K562 (cell line): ENCODE data around the gene CSNK1D. TPM values are rescaled to one million over a fixed set of nuclear protein-coding genes. Genes with fewer than 3 reads are reported as not detected.

Experiments used
- ATAC-seq: fragments of 200-7000 bp; cut with Tn5 transposase; 3 replicates; pipeline ENCODE4 v1.9.1; 2020; ENCODE audit warnings: moderate library complexity
- BruUV-seq: library from RNA; stranded (reverse); fragments of 400-500 nt; replicated peaks from 2 replicates; lab custom pipeline; 2021; lab: Mats Ljungman, UMichigan
- CTCF ChIA-PET: fragments of 300-600 bp; formaldehyde crosslinking; extraction: SDS; loops from one replicate; lab custom pipeline; 2021; ENCODE audit warnings: low intra/inter-chr PET ratio; lab: Yijun Ruan, JAX
- POLR2A ChIA-PET: fragments of 300-600, 350-650 bp; sonication (Branson Sonifier 250); formaldehyde crosslinking; extraction: SDS; loops from one replicate; lab custom pipeline; 2021; ENCODE audit warnings: antibody characterized with exemption, inconsistent platforms; lab: Yijun Ruan, JAX
- DNase-seq, 4 experiments: peaks; one replicate each; pipeline versions ENCODE4 v3.0.0 to v3.0.0-alpha.2; 2011 to 2018; ENCODE audit warnings: low spot score in 3 of 4, mixed read lengths in 3 of 4; ENCODE audit errors: extremely low read depth in 1 of 4
- FAIRE-seq: peaks from 2 replicates; lab custom pipeline; 2011; peaks lifted over from hg19 to GRCh38; lab: Jason Lieb, UNC
- H2AFZ ChIP-seq: 2 replicates; pipeline ENCODE4 v1.6.0; 2011; ENCODE audit warnings: low read depth, low read length, control low read depth, inconsistent platforms
- H3K27ac ChIP-seq: fragments of 200-600 bp; 3 replicates; pipeline ENCODE4 v1.8.0; 2011; ENCODE audit warnings: low read depth, mild to moderate bottlenecking, control low read depth, inconsistent platforms, low read length, moderate library complexity, mixed read lengths; ENCODE audit errors: extremely low read depth
- H3K27me3 ChIP-seq, 2 experiments: fragments of 300-600 bp in 1 of 2; 2 replicates in 1 of 2; 3 replicates in 1 of 2; pipeline versions ENCODE4 v1.6.0 to v1.8.0; 2011; ENCODE audit warnings: inconsistent platforms in 2 of 2, low read length in 2 of 2, mild to moderate bottlenecking in 1 of 2, mixed read lengths in 1 of 2, moderate library complexity in 1 of 2; ENCODE audit not compliant: control insufficient read depth in 2 of 2, insufficient read depth in 2 of 2
- H3K36me3 ChIP-seq: fragments of 300-600 bp; 3 replicates; pipeline ENCODE4 v1.8.0; 2011; ENCODE audit warnings: mild to moderate bottlenecking, low read length, inconsistent platforms; ENCODE audit not compliant: control insufficient read depth, insufficient read depth
- H3K4me1 ChIP-seq, 2 experiments: fragments of 200-600 bp in 1 of 2; replicated peaks in 1 of 2; 2 replicates in 1 of 2; 3 replicates in 1 of 2; pipeline versions ENCODE4 v1.5.1 to v1.8.0; 2011; ENCODE audit warnings: inconsistent platforms in 2 of 2, low read length in 2 of 2, mild to moderate bottlenecking in 1 of 2, mixed read lengths in 1 of 2, moderate library complexity in 1 of 2; ENCODE audit not compliant: control insufficient read depth in 2 of 2, insufficient read depth in 2 of 2
- H3K4me2 ChIP-seq: 2 replicates; pipeline ENCODE4 v1.6.1; 2011; ENCODE audit warnings: low read length, control low read depth, inconsistent platforms, mixed read lengths; ENCODE audit not compliant: insufficient read depth
- H3K4me3 ChIP-seq: fragments of 200-600 bp; sonication (generic), shearing (Covaris generic); 2 replicates; pipeline ENCODE4 v1.5.1; 2016; ENCODE audit warnings: control low read depth, inconsistent platforms
- H3K79me2 ChIP-seq: fragments of 200-600 bp; 3 replicates; pipeline ENCODE4 v1.8.0; 2011; ENCODE audit warnings: low read length, inconsistent platforms; ENCODE audit not compliant: control insufficient read depth, insufficient read depth
- H3K9ac ChIP-seq, 2 experiments: 2 replicates each; pipeline versions ENCODE4 v1.6.0 to v1.6.1; 2011; ENCODE audit warnings: low read depth in 2 of 2, low read length in 2 of 2, control low read depth in 1 of 2, inconsistent platforms in 1 of 2, mild to moderate bottlenecking in 1 of 2, mixed read lengths in 1 of 2; ENCODE audit not compliant: insufficient read depth in 1 of 2
- H3K9me1 ChIP-seq: one replicate; pipeline ENCODE4 v1.6.0; 2011; ENCODE audit warnings: inconsistent platforms, mild to moderate bottlenecking, low read length, moderate library complexity; ENCODE audit not compliant: control insufficient read depth, insufficient read depth
- H3K9me3 ChIP-seq: replicated peaks from 2 replicates; pipeline ENCODE4 v1.5.1; 2011; ENCODE audit warnings: low read depth, low read length, inconsistent platforms; ENCODE audit not compliant: control insufficient read depth, insufficient read depth
- H4K20me1 ChIP-seq: replicated peaks from 2 replicates; pipeline ENCODE4 v1.6.1; 2011; ENCODE audit warnings: low read length, inconsistent platforms, mixed read lengths; ENCODE audit not compliant: control insufficient read depth, insufficient read depth
- FOXA1 ChIP-seq: fragments of 450-650 bp; IDR thresholded peaks from 2 replicates; pipeline ENCODE4 v1.6.1; 2016; ENCODE audit warnings: mild to moderate bottlenecking, borderline replicate concordance
- FOXA3 ChIP-seq, 2 experiments: fragments of 450-650 bp in 1 of 2; sonication (generic) in 1 of 2; formaldehyde crosslinking; IDR thresholded peaks in 1 of 2; conservative IDR thresholded peaks in 1 of 2; 2 replicates each; pipeline versions ENCODE4 v1.4.0 to v1.8.0; 2020 to 2022; ENCODE audit warnings: mild to moderate bottlenecking in 2 of 2, missing genetic modification reagents in 1 of 2
- GATA2 ChIP-seq: sonication (generic); formaldehyde crosslinking; IDR thresholded peaks from 2 replicates; pipeline ENCODE4 v1.4.0; 2020; ENCODE audit warnings: mild to moderate bottlenecking, missing genetic modification reagents
- ILF3 ChIP-seq: fragments of 450-650 bp; IDR thresholded peaks from 2 replicates; pipeline ENCODE4 v1.6.1; 2018; ENCODE audit warnings: antibody characterized with exemption, mild to moderate bottlenecking, moderate library complexity, borderline replicate concordance
- L3MBTL2 ChIP-seq: fragments of 450-650 bp; IDR thresholded peaks from 2 replicates; pipeline ENCODE4 v1.6.1; 2016; ENCODE audit warnings: mild to moderate bottlenecking, moderate library complexity
- NCOA1 ChIP-seq: fragments of 450-650 bp; IDR thresholded peaks from 2 replicates; pipeline ENCODE4 v1.6.1; 2016; ENCODE audit warnings: low read depth
- NR2C1 ChIP-seq, 2 experiments: fragments of 450-650 bp; IDR thresholded peaks; 2 replicates each; pipeline ENCODE4 v1.6.1; 2017; ENCODE audit warnings: mild to moderate bottlenecking in 2 of 2, antibody characterized with exemption in 1 of 2, inconsistent platforms in 1 of 2, missing compliant biosample characterization in 1 of 2, missing genetic modification characterization in 1 of 2
- POLR3G ChIP-seq: IDR thresholded peaks from 2 replicates; pipeline ENCODE4 v1.6.1; 2011; ENCODE audit not compliant: insufficient read length, insufficient replicate concordance; ENCODE audit errors: extremely low read depth
- SIRT6 ChIP-seq: IDR thresholded peaks from one replicate; pipeline ENCODE4 v1.6.1; 2012; ENCODE audit warnings: low read depth, mild to moderate bottlenecking, control low read depth, inconsistent platforms, low read length, moderate library complexity
- U2AF1 ChIP-seq: fragments of 200-400 bp; formaldehyde crosslinking; optimal IDR thresholded peaks from 2 replicates; pipeline ENCODE3; 2017; ENCODE audit warnings: mild to moderate bottlenecking, low read depth, low read length, moderate library complexity
- VEZF1 ChIP-seq: fragments of 200-800 bp; sonication (Bioruptor generic); IDR thresholded peaks from 2 replicates; pipeline ENCODE4 v1.6.1; 2017; ENCODE audit warnings: missing genetic modification characterization, missing compliant biosample characterization
- ZBTB11 ChIP-seq, 3 experiments: fragments of 200-800 bp in 1 of 3; fragments of 250-450 bp in 1 of 3; fragments of 450-650 bp in 1 of 3; sonication (Bioruptor Pico) in 1 of 3; sonication (Bioruptor generic) in 1 of 3; formaldehyde crosslinking in 1 of 3; IDR thresholded peaks; 2 replicates each; pipeline versions ENCODE4 v1.6.1 to v1.8.0; 2016 to 2022; ENCODE audit warnings: mild to moderate bottlenecking in 2 of 3, missing genetic modification characterization in 2 of 3, missing compliant biosample characterization in 1 of 3, moderate library complexity in 1 of 3
- ZNF212 ChIP-seq: fragments of 450-650 bp; formaldehyde crosslinking; IDR thresholded peaks from 2 replicates; pipeline ENCODE4 v1.4.0; 2020; ENCODE audit warnings: mild to moderate bottlenecking
- WGBS: fragments of 100-300 bp; shearing (Covaris generic); methylation state at CpG from one replicate; pipeline ENCODE4 v1.1.6; 2016; ENCODE audit warnings: low coverage, mixed read lengths; ENCODE audit not compliant: insufficient coverage; ENCODE audit errors: missing lambda C conversion rate; 5-methylcytosine and 5-hydroxymethylcytosine counted together
- in situ Hi-C: fragments of 300-500 bp; cut with MboI; formaldehyde crosslinking; loops from 4 replicates; pipeline ENCODE4 v1.15.0; 2018; ENCODE audit warnings: inconsistent platforms, mixed read lengths
- intact Hi-C: fragments of 100-400 bp; cut with micrococcal nuclease; formaldehyde crosslinking; loops from 2 replicates; pipeline ENCODE4 v1.14.2; 2022
- polyA plus RNA-seq, 8 experiments: library from polyadenylated mRNA; depleted of rRNA in 4 of 8; stranded (reverse) in 5 of 8; unstranded in 3 of 8; fragments of >200 nt; fragmentation: Nextera tagmentation in 2 of 8; fragmentation: Illumina TruSeq in 1 of 8; extraction: Ambion mirVana in 2 of 8; extraction: Trizol in 1 of 8; gene quantifications; 2 replicates each; pipeline versions ENCODE4 v1.2.1 to v1.2.3, GENCODE V29; 2011 to 2014; ENCODE audit warnings: inconsistent platforms in 1 of 8, missing spikeins in 1 of 8
- total RNA-seq, 7 experiments: library from RNA; depleted of rRNA in 6 of 7; stranded (reverse); fragments of >200 nt in 6 of 7; fragmentation: Illumina TruSeq in 2 of 7; extraction: Trizol in 2 of 7; gene quantifications; 2 replicates each; pipeline versions ENCODE4 v1.2.1 to v1.2.3, GENCODE V29; 2011 to 2021; ENCODE audit warnings: low replicate concordance in 1 of 7

The CSNK1D gene
- total and polyA plus RNA-seq, 9 of the 15 experiments (the other 6 are each of a cell fraction or from before 2014, with no cell fraction given) = 6.5 to 133 (median 41.3) TPM

GRCh38 chr17:82309656-82310570, 36.4 kb upstream of the CSNK1D start (continued):
- no peak for TF ChIP-seq GATA2 (CRISPR knock-in tag)

GRCh38 chr17:82305727-82306300, 32.3 kb upstream of the CSNK1D start:
- Histone ChIP-seq H3K9me3 (no peaks in the 10 kb centered on the region), H3K27ac (no peak overlapping the region), H3K9ac (peak overlapping the region in 1 of 2 experiments; percentile 56; a peak in 1 of 4 replicates), H4K20me1 (no peaks in the 10 kb centered on the region), H3K4me2 (no peak overlapping the region), H2AFZ (no peak overlapping the region), H3K4me3 (no peak overlapping the region), H3K79me2 (no peaks in the 10 kb centered on the region), H3K36me3 (no peaks in the 10 kb centered on the region), H3K27me3 (no peaks in the 10 kb centered on the region), H3K9me1 (no peaks in the 10 kb centered on the region), H3K4me1 (peaks cover 41 to 71% of the 10 kb centered on the region in 2 experiments)
- FAIRE-seq = peak; percentile 11
- CTCF ChIA-PET = no interaction called here
- DNase-seq = no peak
- no peak for ATAC-seq
- intact Hi-C loops = no loop called here
- POLR2A ChIA-PET = interaction anchor here (1.2 to 1.3 kb wide), 2 partner anchors 13 kb away, joined by 3 to 4 read pairs; no protein-coding TSS in a partner anchor
- no TSS peak for BruUV-seq
- in situ Hi-C loops = loop anchor here (5.0 kb wide), 1 partner anchor 64 kb away; no protein-coding TSS in a partner anchor
- WGBS = 75% methylated on average over 19 of the region's 20 CpGs
- TF ChIP-seq NCOA1 = no peak
- TF ChIP-seq FOXA3 (CRISPR knock-in tag; conservative IDR thresholded peaks at IDR 0.05 in 1 of 2, IDR thresholded peaks at IDR 0.05 in 1 of 2) = no peak
- no peak for TF ChIP-seq NR2C1 (IDR thresholded peaks at IDR 0.05)
- TF ChIP-seq NR2C1 (tag; IDR thresholded peaks at IDR 0.05) = no peak
- no peak for TF ChIP-seq VEZF1 (CRISPR knock-in tag)
- no peak for TF ChIP-seq POLR3G
- TF ChIP-seq SIRT6 = no peak
- no peak for TF ChIP-seq U2AF1
- no peak for TF ChIP-seq ZNF212
- TF ChIP-seq ILF3 = no peak
- TF ChIP-seq FOXA1 = no peak
- no peak for TF ChIP-seq ZBTB11 (CRISPR knock-in tag; IDR thresholded peaks at IDR 0.05)
- no peak for TF ChIP-seq L3MBTL2
